AG20443 (cell line): ENCODE results near the gene DDR1.
A peak's percentile ranks its signal among the peaks of the same experiment; 100 is the strongest.
"Not testable (repeated sequence)": the region's sequence is repeated elsewhere in the genome, so short reads cannot be mapped to it uniquely, and the experiment has no call there.

ENCODE experiments used
- DNase-seq: peaks from one replicate; pipeline ENCODE4 v3.0.0; 2012; ENCODE audit warnings: low spot score, mixed read lengths

Gene DDR1

GRCh38 chr6:30854285-30855040 is 29.9 kb upstream of the DDR1 start:
- no peak for DNase-seq

DNA sequence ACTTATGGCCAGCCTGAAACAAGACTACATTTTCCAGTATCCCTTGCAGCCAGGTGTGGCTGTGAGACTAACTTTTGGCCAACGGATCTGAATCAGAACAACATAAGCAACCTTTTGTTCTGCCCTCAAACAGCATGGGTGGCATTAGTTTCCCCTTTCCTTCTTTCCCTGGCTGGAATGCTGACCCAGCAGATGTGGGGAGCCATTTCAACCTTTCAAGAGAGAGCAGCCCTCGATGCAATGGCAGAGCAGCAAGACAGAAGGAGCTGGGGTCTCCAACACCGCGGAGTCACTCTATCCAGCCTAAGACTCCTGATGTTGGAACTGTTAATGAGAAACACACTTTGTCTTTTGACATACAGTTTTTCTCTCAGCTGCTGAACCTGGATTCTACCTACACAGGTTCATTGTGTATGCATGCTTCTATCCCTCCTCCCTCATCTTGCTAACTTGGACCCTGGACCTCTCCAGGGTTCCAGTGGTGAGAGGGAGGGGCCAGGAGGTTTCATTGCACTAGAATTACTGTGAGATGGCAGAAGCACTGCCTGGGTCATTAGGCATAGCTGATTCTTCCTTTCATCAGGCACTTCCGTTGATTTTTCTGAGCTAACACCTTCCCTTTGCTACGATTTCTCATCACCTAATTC is 28.8 kb upstream of the DDR1 start:
- DNase-seq: no peak

DNA sequence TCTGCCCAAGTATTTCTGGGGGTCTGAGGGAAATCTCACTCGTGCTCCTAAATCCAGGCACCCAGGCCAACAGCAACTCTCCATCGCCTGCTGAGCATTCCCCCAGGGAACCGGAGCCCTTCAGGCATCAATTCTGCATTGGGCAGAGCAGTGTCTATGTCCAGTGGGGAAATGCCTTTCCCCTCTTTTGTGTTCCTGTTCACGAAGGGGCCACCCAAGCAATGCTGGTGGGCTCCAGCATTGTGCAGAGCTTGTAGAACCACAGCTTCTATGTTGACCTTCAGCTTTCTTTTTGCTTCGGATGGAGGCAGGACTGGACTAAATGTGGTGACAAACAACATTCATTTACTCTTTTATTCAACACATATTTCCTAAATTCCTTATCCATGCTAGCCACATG is 27.2 kb upstream of the DDR1 start:
- no peak for DNase-seq

DNA sequence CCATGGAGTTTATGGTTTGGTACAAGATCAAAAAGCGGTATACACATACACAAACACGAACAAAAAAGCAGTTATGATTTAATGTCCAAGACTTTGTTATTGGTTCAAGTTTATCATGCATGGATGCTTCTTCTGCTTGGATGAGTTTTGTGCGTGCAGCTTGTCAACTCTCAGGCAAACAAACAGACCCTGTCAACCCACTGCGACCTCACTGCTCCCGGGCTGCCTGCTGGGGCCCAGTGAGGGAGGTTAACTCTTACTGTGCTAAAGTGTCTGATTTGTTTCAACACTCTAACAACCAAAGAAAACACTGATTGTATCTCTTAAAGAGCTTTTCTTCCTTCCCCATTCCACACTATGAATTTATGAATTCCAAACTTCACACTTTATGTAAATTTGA is 26.8 kb upstream of the DDR1 start:
- DNase-seq: no peak

DNA sequence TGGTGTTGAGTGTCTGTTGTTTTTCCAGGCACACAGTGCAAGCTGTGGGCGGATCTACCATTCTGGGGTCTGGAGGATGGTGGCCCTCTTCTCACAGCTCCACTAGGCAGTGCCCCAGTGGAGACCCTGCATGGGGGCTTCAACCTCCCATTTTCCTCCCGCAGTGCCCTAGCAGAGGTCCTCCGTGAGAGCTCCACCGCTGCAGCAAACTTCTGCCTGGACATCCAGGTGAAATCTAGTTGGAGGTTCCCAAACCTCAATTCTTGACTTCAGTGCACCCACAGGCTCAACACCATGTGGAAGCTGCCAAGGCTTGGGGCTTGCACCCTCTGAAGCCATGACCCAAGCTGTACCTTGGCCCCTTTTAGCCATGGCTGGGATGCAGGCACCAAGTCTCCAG is 24.6 kb upstream of the DDR1 start:
- DNase-seq: not testable (repeated sequence)

DNA sequence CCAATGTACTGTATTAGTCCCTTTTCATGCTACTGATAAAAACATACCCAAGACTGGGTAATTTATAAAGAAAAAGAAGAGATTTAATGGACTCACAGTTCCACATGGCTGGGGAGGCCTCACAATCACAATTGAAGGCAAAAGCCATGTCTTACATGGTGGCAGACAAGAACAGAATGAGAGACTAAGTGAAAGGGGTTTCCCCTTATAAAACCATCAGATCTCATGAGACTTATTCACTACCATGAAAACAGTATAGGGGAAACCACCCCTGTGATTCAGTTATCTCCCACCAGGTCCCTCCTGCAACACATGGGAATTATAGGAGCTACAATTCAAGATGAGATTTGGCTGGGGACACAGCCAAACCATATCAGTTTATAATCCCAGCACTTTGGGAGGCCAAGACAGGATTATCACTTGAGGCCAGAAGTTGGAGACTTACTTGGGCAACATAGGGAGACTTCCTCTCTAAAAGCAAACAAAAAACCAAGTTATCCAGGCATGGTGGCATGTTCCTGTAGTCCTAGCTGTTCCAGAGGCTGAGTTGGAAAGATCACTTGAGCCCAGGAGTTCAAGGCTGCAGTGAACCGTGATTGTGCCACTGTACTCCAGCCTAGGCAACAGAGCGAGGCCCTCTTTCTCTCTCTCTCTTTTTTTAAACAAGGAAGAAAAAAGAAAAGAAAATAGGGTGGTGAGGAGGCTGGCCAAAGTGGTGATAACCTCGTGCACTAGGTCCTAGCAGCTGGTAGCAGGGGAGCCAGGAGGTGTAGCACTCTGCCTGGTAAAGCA is 22.9 kb upstream of the DDR1 start:
- DNase-seq: no peak

GRCh38 chr6:30862156-30862875 is 22.0 kb upstream of the DDR1 start:
- DNase-seq: no peak

DNA sequence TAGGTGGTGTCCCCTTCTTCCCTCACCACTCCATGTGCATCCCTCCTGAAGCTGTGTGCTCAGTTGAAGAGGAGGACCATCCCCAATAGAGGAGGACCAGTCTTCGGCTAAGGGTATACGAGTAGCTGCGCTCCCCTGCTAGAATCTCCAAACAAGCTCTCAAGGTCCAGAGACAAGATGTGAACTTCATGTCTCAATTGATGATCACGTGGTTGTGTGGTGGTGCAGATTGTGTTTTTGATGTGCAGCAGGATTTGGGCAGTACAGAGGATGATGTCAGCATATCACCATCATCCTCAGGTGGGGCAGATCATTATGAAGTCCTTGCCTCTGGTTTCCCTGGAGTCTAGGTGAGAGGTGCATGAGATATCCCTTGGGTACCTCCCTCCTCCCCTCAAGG is 20.0 kb upstream of the DDR1 start:
- DNase-seq: no peak

DNA sequence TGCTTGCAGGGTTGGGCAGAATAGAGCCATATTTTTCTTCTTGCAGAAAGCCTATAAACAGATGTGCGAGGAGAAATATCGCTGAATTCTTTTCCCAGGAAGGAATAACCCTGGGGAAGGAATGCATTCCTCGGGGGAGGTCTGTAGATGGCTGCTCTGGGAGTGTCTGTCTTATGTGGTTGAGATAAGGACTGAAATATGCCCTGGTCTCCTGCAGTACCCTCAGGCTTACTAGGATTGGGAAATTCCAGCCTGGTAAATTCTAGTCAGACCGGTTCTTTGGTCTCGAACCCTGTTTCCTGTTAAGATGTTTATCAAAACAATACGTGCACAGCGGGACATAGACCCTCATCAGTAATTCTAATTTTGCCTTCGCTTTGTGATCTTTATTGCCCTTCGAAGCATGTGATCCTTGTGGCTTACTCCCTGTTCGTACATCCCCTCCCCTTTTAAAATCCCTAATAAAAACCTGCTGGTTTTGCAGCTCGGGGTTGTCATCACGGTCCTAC is 15.0 kb upstream of the DDR1 start:
- DNase-seq: not testable (repeated sequence)

GRCh38 chr6:30870546-30870945 is 13.8 kb upstream of the DDR1 start:
- no peak for DNase-seq

DNA sequence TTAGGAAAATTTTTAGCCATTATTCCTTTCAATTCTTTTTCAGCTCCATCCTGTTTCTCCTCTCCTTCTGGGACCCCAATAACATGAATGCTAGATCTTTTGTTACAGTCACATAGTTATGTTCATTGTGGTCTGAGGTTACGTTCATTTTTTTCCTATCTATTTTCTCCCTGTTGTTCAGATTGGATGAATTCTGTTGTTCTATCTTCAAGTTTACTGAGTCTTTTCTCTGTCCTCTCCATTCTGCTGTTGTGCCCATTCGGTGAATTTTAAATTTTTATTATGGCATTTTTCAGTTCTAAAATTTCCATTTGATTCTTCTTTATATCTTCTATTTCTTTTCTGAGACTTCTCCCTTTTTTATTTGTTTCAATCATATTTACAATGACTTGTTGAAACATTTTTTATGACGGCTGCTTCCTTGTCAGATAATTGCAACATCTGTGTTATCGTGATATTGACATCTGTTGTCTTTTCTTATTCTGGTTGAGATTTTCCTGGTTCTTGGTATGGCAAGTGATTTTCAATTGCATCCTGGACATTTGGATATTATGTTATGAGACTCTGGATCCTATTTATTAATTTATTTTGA is 12.6 kb upstream of the DDR1 start:
- no peak for DNase-seq

- DNase-seq: no peak
Measured at GRCh38 chr6:30873137-30873640, 11.1 kb upstream of the DDR1 start.

GRCh38 chr6:30873795-30874194 is 10.5 kb upstream of the DDR1 start:
- not testable (repeated sequence) for DNase-seq

- DNase-seq: no peak
Measured at GRCh38 chr6:30875244-30876038, 8.9 kb upstream of the DDR1 start.

- peak; percentile 56 for DNase-seq
Measured at GRCh38 chr6:30876039-30876730, 8.1 kb upstream of the DDR1 start.

GRCh38 chr6:30877419-30878262 is 6.7 kb upstream of the DDR1 start:
- DNase-seq: peak; percentile 88

GRCh38 chr6:30879684-30880427 is 4.5 kb upstream of the DDR1 start:
- DNase-seq: no peak

- DNase-seq: no peak
Measured at GRCh38 chr6:30880698-30881252, 3.5 kb upstream of the DDR1 start.
